GM18870 (cell line): ENCODE measurements around the gene YKT6.
"Not testable (repeated sequence)": the region's sequence is repeated elsewhere in the genome, so short reads cannot be mapped to it uniquely, and the experiment has no call there.

Experiments
- ATAC-seq: cut with Tn5 transposase; IDR thresholded peaks from one replicate; pipeline ENCODE4 v1.9.1; 2021; ENCODE audit warnings: moderate library complexity; ENCODE audit not compliant: unreplicated experiment

YKT6 gene

GRCh38 chr7:44189993-44190872 is 10.5 kb upstream of the YKT6 start:
- ATAC-seq: no peak

GRCh38 chr7:44191171-44191570 is 9.6 kb upstream of the YKT6 start:
- no peak for ATAC-seq

GRCh38 chr7:44193011-44193802 is 7.6 kb upstream of the YKT6 start:
- no peak for ATAC-seq

- no peak for ATAC-seq
Observed at GRCh38 chr7:44194069-44194468, 6.7 kb upstream of the YKT6 start.

GRCh38 chr7:44194562-44195145 is 6.1 kb upstream of the YKT6 start:
- ATAC-seq: no peak

GRCh38 chr7:44195889-44196288 is 4.9 kb upstream of the YKT6 start:
- ATAC-seq: no peak

GRCh38 chr7:44196450-44196872 is 4.3 kb upstream of the YKT6 start:
- ATAC-seq: no peak

GRCh38 chr7:44197474-44197873 is 3.3 kb upstream of the YKT6 start:
- ATAC-seq: no peak

- ATAC-seq: not testable (repeated sequence)
Observed at GRCh38 chr7:44200163-44200562, 615 bp upstream of the YKT6 start.

GRCh38 chr7:44201813-44202212 is 1.0 kb downstream of the YKT6 start:
- no peak for ATAC-seq

GRCh38 chr7:44206008-44206407 is 5.2 kb downstream of the YKT6 start:
- ATAC-seq: no peak

GRCh38 chr7:44208085-44208484 is 7.3 kb downstream of the YKT6 start:
- no peak for ATAC-seq

GRCh38 chr7:44210107-44210506 is 9.3 kb downstream of the YKT6 start:
- no peak for ATAC-seq

- ATAC-seq: no peak
Observed at GRCh38 chr7:44211126-44211675, 10.4 kb downstream of the YKT6 start.

- ATAC-seq: no peak
Observed at GRCh38 chr7:44212018-44212417, 11.2 kb downstream of the YKT6 start.

- ATAC-seq: no peak
Observed at GRCh38 chr7:44212581-44213184, 11.9 kb downstream of the YKT6 start.

GRCh38 chr7:44213206-44213876 is 12.6 kb downstream of the YKT6 start:
- no peak for ATAC-seq

- no peak for ATAC-seq
Observed at GRCh38 chr7:44213877-44214388, 13.2 kb downstream of the YKT6 start.

- no peak for ATAC-seq
Observed at GRCh38 chr7:44215531-44215930, 14.8 kb downstream of the YKT6 start.

- no peak for ATAC-seq
Observed at GRCh38 chr7:44216019-44216418, 15.2 kb downstream of the YKT6 start.
